HG03460 (cell line): ENCODE data around the gene ZNF746.
"Not testable (repeated sequence)": the region's sequence is repeated elsewhere in the genome, so short reads cannot be mapped to it uniquely, and the experiment has no call there.

Source experiments
- ATAC-seq: cut with Tn5 transposase; IDR thresholded peaks from one replicate; pipeline ENCODE4 v1.9.1; 2021; ENCODE audit not compliant: unreplicated experiment

Gene ZNF746

GRCh38 chr7:149497467-149498261, at the start of gene ZNF746:
TSS of gene ZNF746 (minus strand) at chr7:149497809. CDS start at chr7:149497536, 273 bp downstream.
- peak; percentile 93 for ATAC-seq

- ATAC-seq: no peak
Observed at GRCh38 chr7:149547126-149547525, 49.5 kb upstream of the ZNF746 start.

- no peak for ATAC-seq
Observed at GRCh38 chr7:149546331-149546730, 48.7 kb upstream of the ZNF746 start.

- no peak for ATAC-seq
Observed at GRCh38 chr7:149544028-149544427, 46.4 kb upstream of the ZNF746 start.

GRCh38 chr7:149532654-149533053, 35.0 kb upstream of the ZNF746 start:
- ATAC-seq: no peak

- ATAC-seq: no peak
Observed at GRCh38 chr7:149529136-149529718, 31.6 kb upstream of the ZNF746 start.

- no peak for ATAC-seq
Observed at GRCh38 chr7:149527414-149527813, 29.8 kb upstream of the ZNF746 start.

GRCh38 chr7:149525280-149525679, 27.7 kb upstream of the ZNF746 start:
- ATAC-seq: no peak

- ATAC-seq: no peak
Observed at GRCh38 chr7:149524394-149524793, 26.8 kb upstream of the ZNF746 start.

- no peak for ATAC-seq
Observed at GRCh38 chr7:149510248-149510647, 12.6 kb upstream of the ZNF746 start.

GRCh38 chr7:149509774-149510173, 12.2 kb upstream of the ZNF746 start:
- ATAC-seq: no peak

GRCh38 chr7:149505551-149505950, 7.9 kb upstream of the ZNF746 start:
- no peak for ATAC-seq

- no peak for ATAC-seq
Observed at GRCh38 chr7:149501651-149502050, 4.0 kb upstream of the ZNF746 start.

- ATAC-seq: no peak
Observed at GRCh38 chr7:149500910-149501309, 3.3 kb upstream of the ZNF746 start.

GRCh38 chr7:149500201-149500600, 2.6 kb upstream of the ZNF746 start:
- no peak for ATAC-seq

- ATAC-seq: no peak
Observed at GRCh38 chr7:149498811-149499210, 1.2 kb upstream of the ZNF746 start.

GRCh38 chr7:149496642-149497391, 792 bp downstream of the ZNF746 start:
- ATAC-seq: peak; percentile 25

GRCh38 chr7:149495785-149496641, 1.6 kb downstream of the ZNF746 start:
- no peak for ATAC-seq

- no peak for ATAC-seq
Observed at GRCh38 chr7:149494738-149495368, 2.8 kb downstream of the ZNF746 start.

GRCh38 chr7:149493975-149494374, 3.6 kb downstream of the ZNF746 start:
- not testable (repeated sequence) for ATAC-seq
